ENCODE results near the gene TMTC1.

TMTC1 gene

DNA sequence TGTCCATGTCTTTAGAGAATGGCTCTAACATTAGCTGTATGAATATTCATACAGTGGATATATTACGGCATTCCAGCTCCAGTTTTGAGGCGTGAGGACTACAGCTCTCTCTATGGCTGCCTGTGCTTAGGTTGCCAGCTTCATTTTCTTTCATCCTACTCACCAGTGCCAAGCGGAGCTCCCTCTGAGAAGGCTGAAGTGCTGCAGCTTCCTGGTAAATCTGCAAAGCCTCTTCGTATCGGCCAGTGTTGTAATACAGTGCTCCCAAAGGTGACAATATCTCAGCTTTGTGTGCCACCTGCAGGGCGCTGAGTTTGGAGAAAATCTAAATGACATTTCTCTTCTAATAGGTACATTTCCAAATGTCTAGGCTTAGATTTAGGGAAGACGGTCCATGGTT, 266.5 kb downstream of the TMTC1 start:
- DNase-seq = peak; percentile 7

DNA sequence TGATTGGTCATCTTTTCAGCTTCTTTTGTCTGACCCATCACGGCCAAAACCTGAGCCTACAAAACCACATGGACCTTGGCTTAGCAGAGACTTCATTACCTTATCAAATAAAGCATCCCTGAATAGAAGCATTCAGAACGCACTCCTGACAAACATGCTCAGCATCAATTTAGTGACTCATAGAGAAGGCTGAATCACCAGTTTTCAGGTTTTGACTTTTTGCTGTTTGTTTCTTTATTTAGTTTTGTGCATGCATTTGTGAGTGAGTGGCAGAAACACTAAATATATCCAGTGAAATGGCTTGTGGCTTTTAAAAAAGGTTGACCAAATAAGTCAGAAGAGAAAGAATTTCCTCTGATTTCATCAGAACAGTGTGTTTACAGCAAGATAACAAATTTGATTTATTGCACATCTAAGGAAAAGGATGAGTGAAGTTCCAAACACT, 267.3 kb downstream of the TMTC1 start:
- DNase-seq = no peak

DNA sequence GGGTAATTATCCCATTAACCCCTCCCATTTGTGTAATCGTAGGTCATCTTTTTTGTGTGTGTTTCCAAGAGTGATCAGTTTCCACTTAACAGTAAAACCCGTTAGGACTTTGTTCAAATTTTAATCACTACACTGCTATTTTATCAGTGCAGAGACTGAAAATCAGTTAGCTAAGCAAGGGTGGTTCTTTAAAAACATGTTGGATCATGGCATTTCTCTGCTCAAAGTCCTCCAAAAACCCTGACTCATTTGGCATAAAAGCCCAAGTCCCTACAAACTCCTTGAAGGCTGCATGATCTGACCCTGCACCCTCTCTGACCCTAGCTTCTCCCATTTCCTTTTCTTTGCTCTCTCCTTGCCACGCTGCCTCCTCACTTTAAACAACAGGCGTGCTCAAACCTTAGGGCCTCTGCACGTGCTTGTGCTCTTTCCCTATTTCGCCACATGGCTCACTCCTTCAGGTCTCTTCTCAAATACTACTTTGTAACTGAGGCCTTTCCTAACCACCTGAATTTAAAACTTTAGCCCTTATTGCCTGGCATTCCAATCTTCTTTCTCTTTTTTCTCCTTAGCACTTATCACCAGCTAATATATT, 273.1 kb downstream of the TMTC1 start:
- no peak for DNase-seq

DNA sequence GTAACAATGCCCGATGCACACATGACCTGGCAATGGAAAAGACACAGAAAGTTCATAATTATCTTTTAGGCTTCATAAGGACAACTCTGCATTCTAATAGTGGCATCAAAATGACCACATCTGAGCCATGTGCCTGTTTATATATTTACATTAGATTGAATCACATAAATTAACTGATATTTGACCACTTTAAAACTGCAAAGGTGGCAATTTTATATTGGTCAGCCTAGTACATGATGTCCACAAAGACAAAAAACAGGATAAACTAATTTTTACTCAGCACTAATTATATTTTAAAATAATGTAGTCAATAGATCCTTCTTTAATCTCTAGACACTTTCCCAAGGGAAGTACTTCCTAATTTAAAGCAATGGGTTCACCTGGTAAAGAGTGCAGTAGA, 274.2 kb downstream of the TMTC1 start:
- no peak for DNase-seq

DNA sequence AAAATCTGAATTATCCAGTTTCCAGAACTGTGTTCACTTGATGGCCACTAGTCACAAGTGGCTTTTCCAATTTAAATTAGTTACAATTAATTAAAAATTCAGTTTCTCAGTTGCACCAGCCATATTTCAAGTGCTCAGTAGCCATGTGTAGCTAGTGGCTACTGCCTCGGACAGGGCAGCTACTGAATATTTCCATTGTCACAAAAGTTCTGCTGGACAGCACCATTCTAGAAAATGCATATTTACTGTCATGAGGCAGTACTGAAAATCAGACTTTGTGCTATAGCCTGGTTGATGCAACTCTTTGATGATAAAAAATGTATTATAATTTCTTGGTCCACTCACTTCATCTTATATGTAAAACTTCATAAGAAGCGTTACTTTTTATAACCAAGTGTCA, 274.8 kb downstream of the TMTC1 start:
- no peak for DNase-seq

DNA sequence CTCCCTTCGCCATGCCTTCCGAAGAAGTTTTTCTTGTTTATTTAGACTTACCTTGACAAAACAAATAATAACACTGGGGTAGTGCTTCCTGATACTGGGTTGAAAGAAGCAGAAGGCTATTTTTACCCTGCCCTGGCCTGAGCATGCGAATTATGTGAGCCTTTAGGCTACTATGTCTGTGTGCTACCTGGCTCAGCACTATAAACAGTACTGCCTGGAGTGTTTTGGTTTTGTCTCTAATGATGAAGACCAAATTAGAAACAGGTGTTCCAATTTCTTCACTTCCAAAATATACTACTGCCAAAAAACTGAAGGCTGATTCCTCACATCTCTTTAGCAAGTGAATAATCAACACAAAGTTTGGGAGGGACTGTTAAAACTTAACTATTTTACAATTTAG, 278.6 kb downstream of the TMTC1 start:
- DNase-seq = no peak

DNA sequence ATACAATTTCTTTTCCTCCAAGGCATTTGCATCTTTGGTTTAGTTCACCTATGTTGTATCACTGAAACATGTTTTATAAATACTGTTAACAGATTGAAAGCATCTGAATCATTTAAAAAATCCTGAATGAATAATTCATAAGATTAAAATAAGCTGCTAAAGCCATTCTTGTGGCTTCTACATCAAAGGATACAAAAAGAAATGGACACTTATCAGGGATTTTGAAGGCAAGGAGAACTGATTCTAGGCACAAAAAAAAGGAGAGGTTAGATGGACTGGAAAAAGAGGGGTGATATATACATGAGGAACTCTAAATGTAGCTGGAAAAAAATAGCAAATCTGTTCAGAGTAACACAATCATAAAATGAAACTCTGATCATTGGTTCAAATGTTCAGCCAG, 280.5 kb downstream of the TMTC1 start:
- no peak for DNase-seq

DNA sequence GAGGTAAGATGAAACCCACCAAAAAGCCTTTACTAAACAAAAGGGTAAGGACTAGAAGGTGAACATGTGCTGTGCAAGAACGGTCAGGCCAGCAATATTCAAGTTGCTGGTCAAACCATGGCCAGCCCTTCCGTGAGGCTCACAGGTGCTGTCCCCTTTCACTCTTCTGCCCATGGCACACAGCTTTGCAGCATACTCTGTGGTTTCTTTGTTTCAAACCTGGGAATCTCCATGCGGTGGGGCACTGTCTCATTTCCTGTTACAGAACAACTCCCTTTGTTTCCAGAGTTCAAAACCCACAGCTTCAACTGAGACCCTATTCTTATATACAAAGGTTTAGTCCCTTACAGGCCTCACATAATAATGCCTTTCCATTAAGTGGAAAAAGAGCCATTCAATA, 284.5 kb downstream of the TMTC1 start:
- DNase-seq = no peak

DNA sequence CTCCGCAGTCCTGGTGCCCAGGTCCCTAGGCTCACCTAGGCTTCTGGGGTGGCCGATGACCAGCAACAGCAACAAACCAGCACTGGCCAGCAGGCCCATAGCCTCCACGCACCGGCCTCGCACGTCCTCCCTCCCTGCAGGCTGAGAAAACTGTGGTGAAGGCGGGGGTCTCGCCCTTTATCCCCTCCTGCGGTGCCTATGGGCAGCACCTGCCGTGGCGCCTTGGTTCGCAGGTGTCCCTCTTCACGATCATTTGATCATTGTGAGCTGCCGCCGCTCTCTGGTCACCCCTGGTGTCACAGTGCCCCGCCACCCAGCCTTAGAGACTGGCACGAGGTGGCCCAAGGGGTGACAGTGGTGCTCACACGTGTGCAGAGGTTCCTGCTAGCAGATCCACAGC, 286.2 kb downstream of the TMTC1 start, which contains the start of gene OVCH1:
Gene OVCH1, minus strand, starts transcription at position 99 of the 400 bp plus-strand sequence. Its CDS starts 0 bp downstream, at position 99.
- DNase-seq = no peak

DNA sequence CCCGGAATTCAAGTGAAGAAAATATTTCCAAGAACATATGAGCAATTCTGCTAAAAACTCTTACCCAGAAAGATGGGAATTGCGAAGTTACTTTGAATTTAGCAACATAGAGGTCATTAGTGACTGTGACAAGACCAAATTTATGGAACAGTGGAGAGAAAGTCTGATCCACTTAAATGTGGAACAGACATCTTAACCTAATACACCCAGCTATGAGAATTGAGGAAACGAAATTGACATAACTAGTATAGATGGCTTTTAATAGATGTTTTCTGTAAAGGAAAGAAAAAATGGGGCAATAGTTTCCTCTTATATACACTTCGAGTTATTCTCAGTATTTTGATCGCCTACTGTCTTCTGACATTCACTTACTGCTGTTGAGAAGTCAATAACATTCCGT, 290.9 kb downstream of the TMTC1 start:
- DNase-seq = no peak

DNA sequence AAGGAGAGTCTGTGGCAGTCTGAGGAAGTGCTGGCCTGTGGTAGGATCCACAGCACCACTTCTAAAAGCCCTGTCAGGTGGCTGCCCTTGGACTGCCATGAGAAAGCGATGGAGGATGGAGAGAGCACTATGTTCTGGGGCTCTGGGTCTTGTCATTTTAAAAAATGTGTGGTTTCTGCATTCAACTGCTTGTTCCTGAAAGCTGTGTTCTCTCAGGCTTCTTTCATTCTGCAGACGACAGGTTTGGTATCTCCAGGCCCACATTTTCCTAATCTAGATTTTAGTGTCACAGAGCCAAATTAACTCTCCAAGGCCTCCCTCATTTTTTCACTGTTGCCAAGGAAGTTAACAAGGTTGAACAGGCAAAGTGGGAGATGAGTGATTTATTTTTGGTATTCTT, 296.8 kb downstream of the TMTC1 start:
- DNase-seq = no peak

DNA sequence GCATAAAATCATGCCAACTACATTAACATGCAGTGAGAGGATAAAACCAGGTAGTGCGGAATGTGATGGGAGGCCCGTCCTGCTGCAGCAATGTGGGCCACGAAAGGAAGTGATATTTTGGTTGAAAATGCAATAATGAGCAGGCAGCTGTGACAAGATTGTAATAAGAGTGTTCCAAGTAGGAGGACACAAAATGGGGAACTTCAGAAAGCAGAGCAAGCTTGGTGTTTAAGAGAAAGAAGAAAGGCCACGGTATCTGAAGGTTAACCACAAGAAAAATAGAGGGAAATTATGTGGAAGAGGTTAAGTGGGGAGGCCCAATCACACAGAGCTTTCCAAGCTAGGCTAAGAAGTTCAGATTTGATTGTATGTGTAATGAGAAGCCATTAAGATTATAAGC, 320.5 kb downstream of the TMTC1 start:
- peak; percentile 4 for DNase-seq

DNA sequence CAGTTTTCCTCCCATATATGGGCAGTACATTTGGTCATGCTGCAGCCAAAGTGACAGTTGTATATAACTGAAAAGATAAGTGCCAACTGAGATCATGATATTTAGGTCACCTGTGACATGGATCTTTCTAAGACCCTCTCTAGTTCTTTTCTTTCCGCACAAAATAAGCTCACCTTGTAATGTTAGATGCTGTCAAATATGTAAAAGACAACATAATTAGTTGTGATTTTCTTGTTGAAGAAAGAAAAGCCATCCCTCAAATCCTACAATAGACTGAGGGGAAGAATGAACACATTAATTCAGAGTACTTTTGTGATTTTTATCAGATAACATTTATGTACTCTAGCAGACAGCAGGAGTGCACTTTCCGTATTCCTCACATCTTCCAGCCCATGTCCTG, 323.7 kb downstream of the TMTC1 start:
- DNase-seq = no peak

DNA sequence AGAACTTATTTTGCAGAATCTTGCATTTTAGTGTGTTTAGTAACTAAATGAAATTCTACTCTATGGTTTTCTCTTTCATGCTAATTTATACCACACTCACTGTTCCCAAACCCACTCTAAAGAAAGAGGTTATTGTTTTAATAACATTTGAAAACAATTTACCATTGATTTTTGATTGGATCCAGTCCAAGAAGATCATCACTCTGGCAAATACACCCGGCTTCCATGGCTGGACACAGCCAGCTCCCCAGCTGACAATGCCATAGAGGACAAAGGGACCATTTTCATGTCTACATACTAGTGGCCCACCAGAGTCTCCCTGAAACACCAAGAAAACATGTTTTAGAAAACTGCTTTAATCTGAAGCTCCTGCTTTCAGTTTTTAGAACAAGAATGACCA, 328.7 kb downstream of the TMTC1 start:
- DNase-seq = no peak

DNA sequence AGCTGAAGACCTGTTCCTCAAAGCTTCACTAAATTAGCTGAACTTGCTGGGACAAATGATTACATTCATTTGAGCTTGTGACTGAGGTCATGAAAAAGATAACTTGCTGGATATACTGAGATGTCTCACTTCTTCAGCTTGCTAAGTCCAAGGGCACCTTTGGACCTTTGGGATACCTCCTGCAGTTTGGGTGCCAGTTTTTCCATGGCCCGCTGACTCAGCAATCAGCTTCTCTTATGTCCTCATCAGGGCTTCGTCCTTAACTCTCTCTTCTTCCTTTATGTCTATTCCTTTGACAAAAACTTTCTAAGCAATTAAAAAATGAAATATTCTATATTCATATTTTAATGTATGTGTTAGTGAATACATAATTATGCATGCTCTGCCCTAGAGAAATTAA, 331.9 kb downstream of the TMTC1 start:
- no peak for DNase-seq

Measured in hematopoietic multipotent progenitor cell treated with erythropoietin and hydrocortisone succinate and interleukin-3 and kit ligand, for 6 days (in vitro differentiated cells).